ENCODE measurements around the gene TWF2.

TWF2 gene

GRCh38 chr3:52202384-52203077 lies 36.4 kb downstream of the TWF2 start:
- no peak for DNase-seq (ENCODE audit: low read depth in 2 of 2)

- no peak for DNase-seq (ENCODE audit: low read depth in 2 of 2)
Observed at GRCh38 chr3:52200981-52201679, 37.8 kb downstream of the TWF2 start.

- no peak for DNase-seq (ENCODE audit: low read depth in 2 of 2)
Observed at GRCh38 chr3:52198643-52199608, 40.0 kb downstream of the TWF2 start.

- DNase-seq (ENCODE audit: low read depth in 2 of 2): peak; percentile 89 to 90
Observed at GRCh38 chr3:52197842-52198625, 40.9 kb downstream of the TWF2 start, which contains the start of gene ALAS1. Gene ALAS1 (plus strand): TSS chr3:52198160. CDS start chr3:52199242, 1,082 bp downstream.

- no peak for DNase-seq (ENCODE audit: low read depth in 2 of 2)
Observed at GRCh38 chr3:52197499-52197841, 41.5 kb downstream of the TWF2 start.

GRCh38 chr3:52196977-52197376 lies 42.0 kb downstream of the TWF2 start:
- DNase-seq (ENCODE audit: low read depth in 2 of 2): no peak

GRCh38 chr3:52195823-52196331 lies 43.1 kb downstream of the TWF2 start:
- DNase-seq (ENCODE audit: low read depth in 2 of 2): no peak

- DNase-seq (ENCODE audit: low read depth in 2 of 2): no peak
Observed at GRCh38 chr3:52195291-52195597, 43.7 kb downstream of the TWF2 start.

GRCh38 chr3:52194485-52195290 lies 44.3 kb downstream of the TWF2 start:
- DNase-seq (ENCODE audit: low read depth in 2 of 2): no peak

GRCh38 chr3:52193065-52193464 lies 45.9 kb downstream of the TWF2 start:
- DNase-seq (ENCODE audit: low read depth in 2 of 2): no peak

- DNase-seq (ENCODE audit: low read depth in 2 of 2): no peak
Observed at GRCh38 chr3:52191663-52192062, 47.3 kb downstream of the TWF2 start.

GRCh38 chr3:52190294-52191074 lies 48.5 kb downstream of the TWF2 start:
- no peak for DNase-seq (ENCODE audit: low read depth in 2 of 2)

- DNase-seq (ENCODE audit: low read depth in 2 of 2): no peak
Observed at GRCh38 chr3:52188556-52188955, 50.4 kb downstream of the TWF2 start.

GRCh38 chr3:52186729-52187128 lies 52.2 kb downstream of the TWF2 start:
- no peak for DNase-seq (ENCODE audit: low read depth in 2 of 2)

GRCh38 chr3:52185837-52186236 lies 53.1 kb downstream of the TWF2 start:
- DNase-seq (ENCODE audit: low read depth in 2 of 2): no peak

GRCh38 chr3:52185311-52185710 lies 53.6 kb downstream of the TWF2 start:
- DNase-seq (ENCODE audit: low read depth in 2 of 2): no peak

- no peak for DNase-seq (ENCODE audit: low read depth in 2 of 2)
Observed at GRCh38 chr3:52184690-52185089, 54.3 kb downstream of the TWF2 start.

GRCh38 chr3:52183786-52184445 lies 55.0 kb downstream of the TWF2 start:
- no peak for DNase-seq (ENCODE audit: low read depth in 2 of 2)

- no peak for DNase-seq (ENCODE audit: low read depth in 2 of 2)
Observed at GRCh38 chr3:52182691-52183090, 56.3 kb downstream of the TWF2 start.
